ENCODE data around the gene CCNY.

GRCh38 chr10:35470925-35471315 lies 134.6 kb downstream of the CCNY start:
- no peak for TF ChIP-seq POLR2A (IDR thresholded peaks at IDR 0.05)
- TF ChIP-seq, protein P1, sequence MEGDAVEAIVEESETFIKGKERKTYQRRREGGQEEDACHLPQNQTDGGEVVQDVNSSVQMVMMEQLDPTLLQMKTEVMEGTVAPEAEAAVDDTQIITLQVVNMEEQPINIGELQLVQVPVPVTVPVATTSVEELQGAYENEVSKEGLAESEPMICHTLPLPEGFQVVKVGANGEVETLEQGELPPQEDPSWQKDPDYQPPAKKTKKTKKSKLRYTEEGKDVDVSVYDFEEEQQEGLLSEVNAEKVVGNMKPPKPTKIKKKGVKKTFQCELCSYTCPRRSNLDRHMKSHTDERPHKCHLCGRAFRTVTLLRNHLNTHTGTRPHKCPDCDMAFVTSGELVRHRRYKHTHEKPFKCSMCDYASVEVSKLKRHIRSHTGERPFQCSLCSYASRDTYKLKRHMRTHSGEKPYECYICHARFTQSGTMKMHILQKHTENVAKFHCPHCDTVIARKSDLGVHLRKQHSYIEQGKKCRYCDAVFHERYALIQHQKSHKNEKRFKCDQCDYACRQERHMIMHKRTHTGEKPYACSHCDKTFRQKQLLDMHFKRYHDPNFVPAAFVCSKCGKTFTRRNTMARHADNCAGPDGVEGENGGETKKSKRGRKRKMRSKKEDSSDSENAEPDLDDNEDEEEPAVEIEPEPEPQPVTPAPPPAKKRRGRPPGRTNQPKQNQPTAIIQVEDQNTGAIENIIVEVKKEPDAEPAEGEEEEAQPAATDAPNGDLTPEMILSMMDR (IDR thresholded peaks at IDR 0.05) = no peak
